HEK293 (cell line): Measurements from ENCODE around the gene KRTAP4-12.

Experiments
- CTCF ChIA-PET: fragments of 350-600 bp; formaldehyde crosslinking; extraction: SDS; loops from one replicate; lab custom pipeline; 2021; ENCODE audit warnings: antibody characterized with exemption; lab: Yijun Ruan, JAX
- POLR2A ChIA-PET: fragments of 300-600 bp; formaldehyde crosslinking; extraction: SDS; loops from one replicate; lab custom pipeline; 2020; ENCODE audit warnings: antibody characterized with exemption, inconsistent platforms; lab: Yijun Ruan, JAX
- H3K27ac ChIP-seq: fragments of 200-500 bp; sonication (Bioruptor generic); 2 replicates; pipeline ENCODE4 v1.5.1; 2014; ENCODE audit warnings: low read depth, low read length, control low read depth, inconsistent platforms; ENCODE audit errors: extremely low read depth
- H3K36me3 ChIP-seq, 2 experiments: fragments of 200-500 bp in 1 of 2; sonication (Bioruptor generic) in 1 of 2; 1 replicate in 1 of 2; 2 replicates in 1 of 2; pipeline ENCODE4 v1.5.1; 2014 to 2017; ENCODE audit warnings: inconsistent platforms in 2 of 2, low read length in 2 of 2; ENCODE audit not compliant: control insufficient read depth in 2 of 2, insufficient read depth in 1 of 2
- H3K4me1 ChIP-seq: fragments of 200-500 bp; sonication (Bioruptor generic); 2 replicates; pipeline ENCODE4 v1.5.1; 2014; ENCODE audit warnings: mild to moderate bottlenecking, low read length, inconsistent platforms; ENCODE audit not compliant: control insufficient read depth, insufficient read depth
- H3K4me3 ChIP-seq: 2 replicates; pipeline ENCODE4 v1.5.1; 2011; ENCODE audit warnings: low read depth, mild to moderate bottlenecking, control low read depth, low read length, moderate library complexity
- H3K9me3 ChIP-seq: fragments of 200-500 bp; sonication (Bioruptor generic); 2 replicates; pipeline ENCODE4 v1.5.1; 2014; ENCODE audit warnings: low read depth, low read length, inconsistent platforms; ENCODE audit not compliant: control insufficient read depth, insufficient read depth
- MZF1 ChIP-seq: fragments of 450-650 bp; formaldehyde crosslinking; IDR thresholded peaks from 2 replicates; pipeline ENCODE4 v1.5.1; 2017; ENCODE audit warnings: missing biosample characterization, missing genetic modification characterization, borderline replicate concordance
- YY1 ChIP-seq: fragments of 450-650 bp; formaldehyde crosslinking; IDR thresholded peaks from 2 replicates; pipeline ENCODE4 v1.5.1; 2018; ENCODE audit warnings: missing biosample characterization, missing genetic modification characterization
- ZNF24 ChIP-seq: fragments of 450-650 bp; formaldehyde crosslinking; IDR thresholded peaks from 2 replicates; pipeline ENCODE4 v1.5.1; 2016; ENCODE audit warnings: missing biosample characterization, missing genetic modification characterization
- ZSCAN30 ChIP-seq: fragments of 450-650 bp; IDR thresholded peaks from 2 replicates; pipeline ENCODE4 v1.5.1; 2018; ENCODE audit warnings: missing biosample characterization, mild to moderate bottlenecking, missing genetic modification characterization, moderate library complexity
- TF ChIP-seq, protein P1 (sequence below): fragments of 450-650 bp; formaldehyde crosslinking; IDR thresholded peaks from 2 replicates; pipeline ENCODE4 v1.5.1; 2017; ENCODE audit warnings: missing biosample characterization, missing genetic modification characterization
- TF ChIP-seq, protein P2 (sequence below): fragments of 450-650 bp; formaldehyde crosslinking; IDR thresholded peaks from 2 replicates; pipeline ENCODE4 v1.5.1; 2016; ENCODE audit warnings: missing biosample characterization, missing genetic modification characterization, low read depth

The KRTAP4-12 gene

DNA sequence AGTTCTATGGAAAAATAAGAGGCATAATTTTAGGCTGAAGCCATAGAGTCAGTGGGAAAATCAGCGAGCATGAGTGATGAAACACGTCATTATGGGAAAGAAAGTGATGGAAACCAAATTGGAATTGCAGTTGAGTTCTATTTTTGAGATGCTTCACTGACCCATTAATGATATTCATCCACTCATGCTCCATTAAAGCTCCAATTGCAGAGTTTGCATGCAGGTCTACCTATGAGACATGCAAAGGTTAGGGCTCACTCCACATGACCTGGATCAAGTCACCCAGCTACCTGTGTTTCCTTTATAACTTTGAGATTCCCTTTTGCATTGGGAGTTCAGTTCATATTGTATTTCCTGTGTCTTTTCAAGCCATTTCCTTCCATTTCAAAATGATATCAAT, 50.3 kb downstream of the KRTAP4-12 start:
- CTCF ChIA-PET: interaction anchor here (0.8 to 1.8 kb wide), 3 partner anchors 575 to 589 kb away, joined by 3 read pairs; no protein-coding TSS in a partner anchor

More for the DNA sequence above, 50.3 kb downstream of the KRTAP4-12 start:
- Histone ChIP-seq H3K36me3 (no peaks in the 10 kb centered on the region), H3K4me3 (no peak overlapping the region)
- TF ChIP-seq ZSCAN30 (no peak), YY1 (tag by site-specific recombination) (no peak), MZF1 (no peak), ZNF24 (tag by site-specific recombination) (no peak)
- TF ChIP-seq, protein P1, sequence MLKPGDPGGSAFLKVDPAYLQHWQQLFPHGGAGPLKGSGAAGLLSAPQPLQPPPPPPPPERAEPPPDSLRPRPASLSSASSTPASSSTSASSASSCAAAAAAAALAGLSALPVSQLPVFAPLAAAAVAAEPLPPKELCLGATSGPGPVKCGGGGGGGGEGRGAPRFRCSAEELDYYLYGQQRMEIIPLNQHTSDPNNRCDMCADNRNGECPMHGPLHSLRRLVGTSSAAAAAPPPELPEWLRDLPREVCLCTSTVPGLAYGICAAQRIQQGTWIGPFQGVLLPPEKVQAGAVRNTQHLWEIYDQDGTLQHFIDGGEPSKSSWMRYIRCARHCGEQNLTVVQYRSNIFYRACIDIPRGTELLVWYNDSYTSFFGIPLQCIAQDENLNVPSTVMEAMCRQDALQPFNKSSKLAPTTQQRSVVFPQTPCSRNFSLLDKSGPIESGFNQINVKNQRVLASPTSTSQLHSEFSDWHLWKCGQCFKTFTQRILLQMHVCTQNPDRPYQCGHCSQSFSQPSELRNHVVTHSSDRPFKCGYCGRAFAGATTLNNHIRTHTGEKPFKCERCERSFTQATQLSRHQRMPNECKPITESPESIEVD (tag by site-specific recombination): no peak
- TF ChIP-seq, protein P2, sequence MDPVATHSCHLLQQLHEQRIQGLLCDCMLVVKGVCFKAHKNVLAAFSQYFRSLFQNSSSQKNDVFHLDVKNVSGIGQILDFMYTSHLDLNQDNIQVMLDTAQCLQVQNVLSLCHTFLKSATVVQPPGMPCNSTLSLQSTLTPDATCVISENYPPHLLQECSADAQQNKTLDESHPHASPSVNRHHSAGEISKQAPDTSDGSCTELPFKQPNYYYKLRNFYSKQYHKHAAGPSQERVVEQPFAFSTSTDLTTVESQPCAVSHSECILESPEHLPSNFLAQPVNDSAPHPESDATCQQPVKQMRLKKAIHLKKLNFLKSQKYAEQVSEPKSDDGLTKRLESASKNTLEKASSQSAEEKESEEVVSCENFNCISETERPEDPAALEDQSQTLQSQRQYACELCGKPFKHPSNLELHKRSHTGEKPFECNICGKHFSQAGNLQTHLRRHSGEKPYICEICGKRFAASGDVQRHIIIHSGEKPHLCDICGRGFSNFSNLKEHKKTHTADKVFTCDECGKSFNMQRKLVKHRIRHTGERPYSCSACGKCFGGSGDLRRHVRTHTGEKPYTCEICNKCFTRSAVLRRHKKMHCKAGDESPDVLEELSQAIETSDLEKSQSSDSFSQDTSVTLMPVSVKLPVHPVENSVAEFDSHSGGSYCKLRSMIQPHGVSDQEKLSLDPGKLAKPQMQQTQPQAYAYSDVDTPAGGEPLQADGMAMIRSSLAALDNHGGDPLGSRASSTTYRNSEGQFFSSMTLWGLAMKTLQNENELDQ: no peak
- TF ChIP-seq, all 188 proteins: peak for 0
- H3K4me1 ChIP-seq: no peaks in the 10 kb centered on the region
- POLR2A ChIA-PET: no interaction called here
- H3K27ac ChIP-seq: no peak overlapping the region
- H3K9me3 ChIP-seq: no peaks in the 10 kb centered on the region
